RWPE2 (cell line): ENCODE measurements around the gene MAP4K3.

Experiments used
- ATAC-seq: fragments of 200-7000 bp; cut with Tn5 transposase; 3 replicates; pipeline ENCODE4 v1.9.1; 2021; ENCODE audit warnings: low read depth
- DNase-seq: peaks from one replicate; pipeline ENCODE4 v3.0.0-alpha.2; 2020; ENCODE audit warnings: low spot score
- H3K27ac ChIP-seq: fragments of 450-650 bp; 2 replicates; pipeline ENCODE4 v1.5.1; 2017; ENCODE audit warnings: mild to moderate bottlenecking; ENCODE audit not compliant: poor library complexity, severe bottlenecking
- H3K27me3 ChIP-seq: fragments of 250-450 bp; sonication (Bioruptor Pico); 2 replicates; pipeline ENCODE4 v1.5.1; 2021; ENCODE audit warnings: mild to moderate bottlenecking, moderate library complexity; ENCODE audit not compliant: insufficient read depth, poor library complexity, severe bottlenecking
- H3K36me3 ChIP-seq: fragments of 250-450 bp; sonication (Bioruptor Pico); 2 replicates; pipeline ENCODE4 v1.5.1; 2020; ENCODE audit warnings: low read depth, mild to moderate bottlenecking, moderate library complexity
- H3K4me1 ChIP-seq: fragments of 250-450 bp; sonication (Bioruptor Pico); 2 replicates; pipeline ENCODE4 v1.5.1; 2021; ENCODE audit warnings: mild to moderate bottlenecking, moderate library complexity; ENCODE audit not compliant: insufficient read depth, poor library complexity, severe bottlenecking
- H3K4me3 ChIP-seq: fragments of 250-450 bp; sonication (Bioruptor Pico); 2 replicates; pipeline ENCODE4 v1.5.1; 2021; ENCODE audit warnings: mild to moderate bottlenecking, moderate library complexity; ENCODE audit not compliant: severe bottlenecking
- H3K9me3 ChIP-seq: fragments of 250-450 bp; sonication (Bioruptor Pico); 2 replicates; pipeline ENCODE4 v1.5.1; 2021; ENCODE audit warnings: mild to moderate bottlenecking, moderate library complexity; ENCODE audit not compliant: severe bottlenecking
- TF ChIP-seq, protein P1 (sequence below): fragments of 450-650 bp; IDR thresholded peaks from one replicate; pipeline ENCODE4 v1.5.1; 2017; ENCODE audit warnings: mild to moderate bottlenecking, moderate library complexity; ENCODE audit not compliant: poor library complexity, severe bottlenecking

Gene MAP4K3

DNA sequence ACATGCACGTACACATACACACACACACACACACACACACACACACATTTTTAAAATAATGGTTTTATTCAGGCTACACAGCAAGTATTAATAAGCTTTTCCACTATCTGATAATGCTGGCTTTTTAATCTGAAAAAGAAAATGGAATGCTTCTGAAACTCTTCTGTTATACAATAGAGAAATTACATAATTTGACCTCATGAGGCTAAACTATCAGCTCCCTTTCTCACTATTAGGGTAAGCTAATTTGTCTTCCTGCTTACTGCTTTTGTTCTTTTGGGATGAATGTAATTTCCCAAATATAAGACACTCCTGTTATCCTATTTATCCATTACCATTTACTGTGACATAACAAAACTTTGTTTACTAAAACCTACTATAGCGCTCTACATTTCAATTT is 41.8 kb downstream of the MAP4K3 start:
- Histone ChIP-seq H3K4me3 (no peak overlapping the region), H3K4me1 (no peaks in the 10 kb centered on the region), H3K27ac (no peak overlapping the region), H3K9me3 (no peaks in the 10 kb centered on the region), H3K27me3 (no peaks in the 10 kb centered on the region), H3K36me3 (peaks cover 3% of the 10 kb centered on the region; the same call in 1 of the 2 replicates)
- TF ChIP-seq, protein P1, sequence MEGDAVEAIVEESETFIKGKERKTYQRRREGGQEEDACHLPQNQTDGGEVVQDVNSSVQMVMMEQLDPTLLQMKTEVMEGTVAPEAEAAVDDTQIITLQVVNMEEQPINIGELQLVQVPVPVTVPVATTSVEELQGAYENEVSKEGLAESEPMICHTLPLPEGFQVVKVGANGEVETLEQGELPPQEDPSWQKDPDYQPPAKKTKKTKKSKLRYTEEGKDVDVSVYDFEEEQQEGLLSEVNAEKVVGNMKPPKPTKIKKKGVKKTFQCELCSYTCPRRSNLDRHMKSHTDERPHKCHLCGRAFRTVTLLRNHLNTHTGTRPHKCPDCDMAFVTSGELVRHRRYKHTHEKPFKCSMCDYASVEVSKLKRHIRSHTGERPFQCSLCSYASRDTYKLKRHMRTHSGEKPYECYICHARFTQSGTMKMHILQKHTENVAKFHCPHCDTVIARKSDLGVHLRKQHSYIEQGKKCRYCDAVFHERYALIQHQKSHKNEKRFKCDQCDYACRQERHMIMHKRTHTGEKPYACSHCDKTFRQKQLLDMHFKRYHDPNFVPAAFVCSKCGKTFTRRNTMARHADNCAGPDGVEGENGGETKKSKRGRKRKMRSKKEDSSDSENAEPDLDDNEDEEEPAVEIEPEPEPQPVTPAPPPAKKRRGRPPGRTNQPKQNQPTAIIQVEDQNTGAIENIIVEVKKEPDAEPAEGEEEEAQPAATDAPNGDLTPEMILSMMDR: no peak
- DNase-seq: no peak
- no peak for ATAC-seq

DNA sequence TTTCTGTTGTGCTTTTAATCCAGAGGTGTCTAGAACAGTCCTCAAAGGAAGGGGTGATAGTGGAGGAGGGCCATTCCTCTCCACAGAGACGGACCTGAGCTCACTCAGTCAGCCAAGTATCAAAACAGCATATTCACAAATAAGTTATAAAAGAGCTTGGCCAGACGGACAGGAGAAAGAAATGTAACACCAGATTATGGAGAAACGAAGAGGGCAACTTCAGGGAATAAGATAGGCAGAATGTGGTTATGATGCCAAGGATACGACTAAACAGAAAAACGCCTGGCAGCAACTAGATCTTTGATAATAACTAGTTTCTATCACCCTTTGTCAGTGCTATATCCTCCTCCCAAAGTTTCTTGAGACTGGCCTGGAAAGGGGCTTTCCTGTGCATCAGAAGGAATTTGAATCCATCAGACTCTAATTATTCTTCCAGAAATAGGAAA is 42.5 kb downstream of the MAP4K3 start:
- ATAC-seq (no peak), DNase-seq (no peak)
- no peaks in the 10 kb centered on the region for H3K9me3 ChIP-seq
- no peak overlapping the region for H3K4me3 ChIP-seq
- H3K4me1 ChIP-seq: no peaks in the 10 kb centered on the region
- peaks cover 3% of the 10 kb centered on the region; the same call in 1 of the 2 replicates for H3K36me3 ChIP-seq
- no peak overlapping the region for H3K27ac ChIP-seq
- H3K27me3 ChIP-seq: no peaks in the 10 kb centered on the region
- TF ChIP-seq, protein P1: no peak

DNA sequence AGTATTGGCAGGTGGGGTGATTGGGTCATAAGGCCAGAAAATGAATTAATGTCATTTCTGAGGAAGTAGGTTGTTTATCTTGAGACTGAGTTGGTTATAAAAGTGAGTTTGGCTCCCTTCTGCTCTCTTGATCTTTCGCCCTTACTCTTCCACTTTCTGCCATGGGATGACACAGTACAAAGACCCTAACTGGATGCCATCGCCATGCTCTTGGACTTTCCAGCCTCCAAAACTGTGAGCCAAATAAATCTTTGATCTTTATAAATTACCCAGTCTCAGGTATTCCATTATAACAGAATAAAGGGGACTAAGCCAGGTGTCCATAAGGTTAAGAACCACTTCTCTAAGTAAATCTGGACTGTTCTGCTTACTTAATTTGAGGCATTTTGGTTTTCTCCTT is 44.4 kb downstream of the MAP4K3 start:
- no peaks in the 10 kb centered on the region for H3K4me1 ChIP-seq
- H3K4me3 ChIP-seq: no peak overlapping the region
- ATAC-seq (no peak), DNase-seq (no peak)
- peaks cover 3% of the 10 kb centered on the region; the same call in 1 of the 2 replicates for H3K36me3 ChIP-seq
- H3K27ac ChIP-seq: no peak overlapping the region
- H3K9me3 ChIP-seq: no peaks in the 10 kb centered on the region
- TF ChIP-seq, protein P1: no peak
- H3K27me3 ChIP-seq: no peaks in the 10 kb centered on the region

DNA sequence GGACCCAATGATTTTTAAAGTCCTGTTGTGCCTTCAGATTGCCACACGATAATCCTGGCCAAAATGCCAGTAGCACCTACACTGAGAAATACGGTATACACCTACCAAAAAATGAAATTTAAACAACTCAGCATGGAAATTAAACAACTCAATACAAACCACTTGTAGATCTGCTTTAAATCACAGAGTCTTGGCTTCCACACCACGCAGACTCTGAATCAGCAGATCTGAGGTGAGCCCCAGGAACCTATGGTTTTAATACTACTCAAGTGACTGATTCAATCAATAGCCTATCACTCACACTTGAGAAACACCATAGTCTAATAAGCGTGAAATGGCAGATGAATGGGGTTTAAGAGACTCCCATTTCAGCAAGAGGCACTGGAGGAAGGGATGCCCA is 46.9 kb downstream of the MAP4K3 start:
- TF ChIP-seq, protein P1: no peak
- no peaks in the 10 kb centered on the region for H3K4me1 ChIP-seq
- peaks cover 3% of the 10 kb centered on the region; the same call in 1 of the 2 replicates for H3K36me3 ChIP-seq
- no peak overlapping the region for H3K27ac ChIP-seq
- ATAC-seq (no peak), DNase-seq (no peak)
- no peak overlapping the region for H3K4me3 ChIP-seq
- H3K9me3 ChIP-seq: no peaks in the 10 kb centered on the region
- H3K27me3 ChIP-seq: no peaks in the 10 kb centered on the region

DNA sequence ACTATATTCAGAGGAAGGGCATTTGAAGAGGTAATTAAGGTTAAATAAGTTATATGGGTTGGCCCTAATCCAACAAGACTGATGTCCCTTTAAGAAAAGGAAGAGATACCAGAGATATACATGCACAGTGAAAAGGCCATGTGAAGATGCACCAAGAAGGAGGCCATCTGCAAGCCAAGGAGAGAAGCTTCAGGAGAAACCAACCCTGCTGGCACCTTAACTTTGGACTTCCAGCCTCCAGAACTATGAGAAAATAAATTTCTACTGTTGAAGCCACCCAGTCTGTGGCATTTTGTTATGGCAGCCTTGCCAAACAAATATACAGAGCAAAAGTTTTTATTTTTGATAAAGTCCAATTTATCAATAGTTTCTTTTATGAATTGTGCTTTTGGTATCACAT is 51.0 kb downstream of the MAP4K3 start:
- Histone ChIP-seq H3K27me3 (no peaks in the 10 kb centered on the region), H3K27ac (no peak overlapping the region)
- TF ChIP-seq, protein P1: no peak

More for the DNA sequence above, 51.0 kb downstream of the MAP4K3 start:
- ATAC-seq: no peak
- no peak for DNase-seq
- H3K4me1 ChIP-seq: peaks cover under 1% of the 10 kb centered on the region
- H3K4me3 ChIP-seq: no peak overlapping the region
- H3K9me3 ChIP-seq: no peaks in the 10 kb centered on the region
- H3K36me3 ChIP-seq: no peaks in the 10 kb centered on the region
